HG03571 (cell line): ENCODE data around the gene KRTAP19-5.
"Not testable (repeated sequence)": the region's sequence is repeated elsewhere in the genome, so short reads cannot be mapped to it uniquely, and the experiment has no call there.

Experiments used
- ATAC-seq: cut with Tn5 transposase; IDR thresholded peaks from one replicate; pipeline ENCODE4 v1.9.1; 2021; ENCODE audit not compliant: unreplicated experiment

The KRTAP19-5 gene

GRCh38 chr21:30502041-30502440 is at the start of gene KRTAP19-5:
Gene KRTAP19-5 (minus strand): TSS chr21:30502141. CDS start chr21:30502090, 51 bp downstream.
- no peak for ATAC-seq

- ATAC-seq: no peak
Observed at GRCh38 chr21:30541764-30542163, 39.8 kb upstream of the KRTAP19-5 start, which contains the start of gene KRTAP19-6. Gene KRTAP19-6 (minus strand): TSS chr21:30541864. CDS start chr21:30541833, 31 bp downstream.

- no peak for ATAC-seq
Observed at GRCh38 chr21:30518876-30519275, 16.9 kb upstream of the KRTAP19-5 start.

GRCh38 chr21:30515681-30516080 is 13.7 kb upstream of the KRTAP19-5 start:
- no peak for ATAC-seq

- ATAC-seq: not testable (repeated sequence)
Observed at GRCh38 chr21:30505621-30506205, 3.8 kb upstream of the KRTAP19-5 start.

- no peak for ATAC-seq
Observed at GRCh38 chr21:30497065-30497464, 4.9 kb downstream of the KRTAP19-5 start, which contains the start of gene KRTAP19-4. Gene KRTAP19-4 (minus strand): TSS chr21:30497165. CDS start chr21:30497110, 55 bp downstream.

- ATAC-seq: no peak
Observed at GRCh38 chr21:30491963-30492428, 9.9 kb downstream of the KRTAP19-5 start, which contains the start of gene KRTAP19-3. Gene KRTAP19-3 (minus strand): TSS chr21:30492013. CDS start chr21:30491957, 56 bp downstream.

- no peak for ATAC-seq
Observed at GRCh38 chr21:30487336-30487735, 14.6 kb downstream of the KRTAP19-5 start, which contains the start of gene KRTAP19-2. Gene KRTAP19-2 (minus strand): TSS chr21:30487436. CDS start chr21:30487348, 88 bp downstream.

- ATAC-seq: no peak
Observed at GRCh38 chr21:30486180-30486579, 15.8 kb downstream of the KRTAP19-5 start.

GRCh38 chr21:30482130-30482529 is 19.8 kb downstream of the KRTAP19-5 start:
- ATAC-seq: no peak

GRCh38 chr21:30480145-30480544 is 21.8 kb downstream of the KRTAP19-5 start, which contains the start of gene KRTAP19-1:
Gene KRTAP19-1 (minus strand): TSS chr21:30480367. CDS start chr21:30480317, 50 bp downstream.
- no peak for ATAC-seq

GRCh38 chr21:30479259-30479658 is 22.7 kb downstream of the KRTAP19-5 start:
- no peak for ATAC-seq

GRCh38 chr21:30478004-30478403 is 23.9 kb downstream of the KRTAP19-5 start:
- ATAC-seq: no peak

GRCh38 chr21:30468900-30469714 is 32.8 kb downstream of the KRTAP19-5 start:
- no peak for ATAC-seq

GRCh38 chr21:30463713-30464112 is 38.2 kb downstream of the KRTAP19-5 start:
- ATAC-seq: no peak
